ENCODE measurements around the gene GRM4. TPM values are rescaled to one million over a fixed set of nuclear protein-coding genes. Genes with fewer than 3 reads are reported as not detected.

GRM4 gene
- total RNA-seq, 1 donor from 2014 or later: not detected

DNA sequence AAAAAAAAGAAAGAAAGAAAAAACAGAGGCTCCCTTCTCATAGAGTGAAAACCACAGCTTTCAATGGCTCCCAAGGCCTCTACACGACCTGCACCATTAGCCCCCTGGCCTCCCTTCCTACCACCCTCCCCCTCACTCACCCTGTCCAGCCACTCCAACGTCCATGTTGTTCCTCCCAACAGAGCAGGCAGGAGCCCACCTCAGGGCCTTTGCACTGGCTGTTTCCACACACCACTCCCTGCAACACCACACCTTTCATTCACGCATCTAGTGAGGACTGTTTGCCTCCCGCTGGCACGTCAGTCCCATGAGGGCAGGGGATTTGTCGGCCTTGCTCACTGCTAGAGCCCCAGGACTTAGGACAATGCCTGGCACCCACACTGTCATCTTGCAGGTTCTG is 39.5 kb downstream of the GRM4 start:
- no peak overlapping the region for H3K27ac ChIP-seq
- no peaks in the 10 kb centered on the region for H3K36me3 ChIP-seq
- no peaks in the 10 kb centered on the region for H3K4me1 ChIP-seq
- intact Hi-C loops (cut with DNase I): no loop called here
- no peaks in the 10 kb centered on the region for H3K27me3 ChIP-seq
- DNase-seq (ENCODE audit: low spot score in 2 of 2): no peak
- TF ChIP-seq, protein P1, sequence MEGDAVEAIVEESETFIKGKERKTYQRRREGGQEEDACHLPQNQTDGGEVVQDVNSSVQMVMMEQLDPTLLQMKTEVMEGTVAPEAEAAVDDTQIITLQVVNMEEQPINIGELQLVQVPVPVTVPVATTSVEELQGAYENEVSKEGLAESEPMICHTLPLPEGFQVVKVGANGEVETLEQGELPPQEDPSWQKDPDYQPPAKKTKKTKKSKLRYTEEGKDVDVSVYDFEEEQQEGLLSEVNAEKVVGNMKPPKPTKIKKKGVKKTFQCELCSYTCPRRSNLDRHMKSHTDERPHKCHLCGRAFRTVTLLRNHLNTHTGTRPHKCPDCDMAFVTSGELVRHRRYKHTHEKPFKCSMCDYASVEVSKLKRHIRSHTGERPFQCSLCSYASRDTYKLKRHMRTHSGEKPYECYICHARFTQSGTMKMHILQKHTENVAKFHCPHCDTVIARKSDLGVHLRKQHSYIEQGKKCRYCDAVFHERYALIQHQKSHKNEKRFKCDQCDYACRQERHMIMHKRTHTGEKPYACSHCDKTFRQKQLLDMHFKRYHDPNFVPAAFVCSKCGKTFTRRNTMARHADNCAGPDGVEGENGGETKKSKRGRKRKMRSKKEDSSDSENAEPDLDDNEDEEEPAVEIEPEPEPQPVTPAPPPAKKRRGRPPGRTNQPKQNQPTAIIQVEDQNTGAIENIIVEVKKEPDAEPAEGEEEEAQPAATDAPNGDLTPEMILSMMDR (IDR thresholded peaks at IDR 0.05): no peak
- H3K9me3 ChIP-seq: no peaks in the 10 kb centered on the region
- H3K4me3 ChIP-seq: no peak overlapping the region

DNA sequence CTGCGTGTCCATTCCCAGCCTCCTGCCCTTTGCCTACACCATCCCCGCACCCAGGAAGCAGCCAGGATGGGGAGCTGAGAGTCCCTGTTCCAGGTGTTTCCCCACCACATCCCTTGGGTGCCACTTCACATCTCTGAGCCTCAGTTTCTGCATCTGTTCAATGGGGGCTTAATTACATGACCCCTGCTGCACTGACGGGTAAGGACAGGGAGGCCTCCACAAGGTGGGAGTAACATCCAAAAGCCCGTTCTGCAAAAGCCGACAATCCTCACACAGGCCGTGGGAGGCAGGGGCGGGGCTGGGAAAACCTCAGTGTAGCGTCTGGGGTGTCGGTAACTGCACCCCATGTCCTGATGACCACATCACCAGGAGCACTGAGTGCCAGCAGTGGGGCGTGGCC is 41.3 kb downstream of the GRM4 start:
- H3K27me3 ChIP-seq: no peaks in the 10 kb centered on the region
- H3K27ac ChIP-seq: no peak overlapping the region
- intact Hi-C loops (cut with DNase I): no loop called here
- no peak for DNase-seq (ENCODE audit: low spot score in 2 of 2)
- TF ChIP-seq, protein P1 (IDR thresholded peaks at IDR 0.05): no peak
- no peaks in the 10 kb centered on the region for H3K4me1 ChIP-seq
- H3K4me3 ChIP-seq: no peak overlapping the region
- no peaks in the 10 kb centered on the region for H3K9me3 ChIP-seq
- no peaks in the 10 kb centered on the region for H3K36me3 ChIP-seq

DNA sequence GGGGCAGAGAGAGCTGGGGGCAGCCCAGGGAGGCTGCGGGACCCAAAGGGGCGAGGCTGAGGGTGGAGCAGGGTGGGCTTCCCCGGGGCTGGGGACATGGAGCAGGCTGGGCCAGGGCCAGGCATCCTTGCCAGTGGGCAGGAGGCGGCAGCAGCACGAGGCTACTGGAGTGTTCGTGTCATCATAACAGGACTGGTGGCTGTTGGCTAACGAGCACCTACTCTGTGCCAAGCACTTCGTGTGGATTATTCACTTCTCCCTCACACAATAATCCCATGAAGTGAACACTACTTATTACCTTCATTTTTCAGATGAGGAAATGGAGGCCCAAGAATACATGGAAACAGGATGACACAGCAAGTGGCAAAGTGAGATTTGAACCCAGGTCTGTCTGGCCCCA is 41.7 kb downstream of the GRM4 start:
- no peak for DNase-seq (ENCODE audit: low spot score in 2 of 2)
- Histone ChIP-seq H3K9me3 (no peaks in the 10 kb centered on the region), H3K27ac (no peak overlapping the region), H3K4me3 (no peak overlapping the region), H3K27me3 (no peaks in the 10 kb centered on the region), H3K4me1 (no peaks in the 10 kb centered on the region), H3K36me3 (no peaks in the 10 kb centered on the region)
- intact Hi-C loops (cut with DNase I): no loop called here
- TF ChIP-seq, protein P1 (IDR thresholded peaks at IDR 0.05): no peak

DNA sequence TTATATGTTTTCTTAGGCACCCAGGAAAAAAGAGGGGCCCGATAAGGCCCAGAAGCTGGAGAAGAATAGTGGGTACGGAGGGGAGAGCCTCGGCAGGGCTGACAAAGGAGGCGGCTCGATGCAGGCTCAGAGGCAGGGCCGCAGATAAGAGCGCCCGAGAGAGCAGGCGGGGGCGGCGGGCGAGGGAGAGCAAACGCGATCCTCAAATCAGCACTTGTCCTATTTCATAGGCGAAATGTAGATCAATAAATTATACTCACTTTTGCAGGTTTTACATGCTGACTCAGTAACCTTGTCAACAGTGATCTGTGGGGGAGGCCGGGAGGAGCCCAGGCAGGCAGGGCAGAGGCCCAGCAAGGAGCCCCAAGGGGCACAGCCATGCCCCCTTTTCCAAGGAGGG is 42.6 kb downstream of the GRM4 start:
- Histone ChIP-seq H3K36me3 (no peaks in the 10 kb centered on the region), H3K4me1 (no peaks in the 10 kb centered on the region), H3K27me3 (no peaks in the 10 kb centered on the region), H3K9me3 (no peaks in the 10 kb centered on the region), H3K27ac (no peak overlapping the region), H3K4me3 (no peak overlapping the region)
- intact Hi-C loops (cut with DNase I): no loop called here
- TF ChIP-seq, protein P1 (IDR thresholded peaks at IDR 0.05): no peak
- no peak for DNase-seq (ENCODE audit: low spot score in 2 of 2)

DNA sequence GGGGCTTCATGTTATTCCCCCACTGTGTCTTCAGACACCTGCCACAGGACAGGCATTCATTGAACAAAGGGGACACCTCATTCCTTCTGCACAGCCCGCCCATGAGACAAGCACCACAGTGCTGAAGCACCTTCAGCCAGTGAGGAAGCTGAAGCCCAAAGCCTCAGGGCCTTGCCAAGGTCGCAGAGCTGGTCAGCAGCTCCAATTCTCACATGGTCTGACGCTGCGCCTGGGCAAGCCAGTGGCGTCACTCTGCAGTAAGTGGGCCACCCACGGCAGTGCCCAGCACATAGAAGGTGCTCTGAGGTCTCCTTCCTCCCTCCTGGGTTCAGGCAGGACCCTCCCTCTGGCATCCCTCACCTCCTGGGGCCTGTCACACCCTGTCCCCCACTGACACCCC is 43.2 kb downstream of the GRM4 start:
- no peak overlapping the region for H3K4me3 ChIP-seq
- TF ChIP-seq, protein P1 (IDR thresholded peaks at IDR 0.05): no peak
- H3K36me3 ChIP-seq: no peaks in the 10 kb centered on the region
- H3K27me3 ChIP-seq: no peaks in the 10 kb centered on the region
- no peak for DNase-seq (ENCODE audit: low spot score in 2 of 2)
- intact Hi-C loops (cut with DNase I): no loop called here
- no peak overlapping the region for H3K27ac ChIP-seq
- H3K4me1 ChIP-seq: no peaks in the 10 kb centered on the region
- H3K9me3 ChIP-seq: no peaks in the 10 kb centered on the region

DNA sequence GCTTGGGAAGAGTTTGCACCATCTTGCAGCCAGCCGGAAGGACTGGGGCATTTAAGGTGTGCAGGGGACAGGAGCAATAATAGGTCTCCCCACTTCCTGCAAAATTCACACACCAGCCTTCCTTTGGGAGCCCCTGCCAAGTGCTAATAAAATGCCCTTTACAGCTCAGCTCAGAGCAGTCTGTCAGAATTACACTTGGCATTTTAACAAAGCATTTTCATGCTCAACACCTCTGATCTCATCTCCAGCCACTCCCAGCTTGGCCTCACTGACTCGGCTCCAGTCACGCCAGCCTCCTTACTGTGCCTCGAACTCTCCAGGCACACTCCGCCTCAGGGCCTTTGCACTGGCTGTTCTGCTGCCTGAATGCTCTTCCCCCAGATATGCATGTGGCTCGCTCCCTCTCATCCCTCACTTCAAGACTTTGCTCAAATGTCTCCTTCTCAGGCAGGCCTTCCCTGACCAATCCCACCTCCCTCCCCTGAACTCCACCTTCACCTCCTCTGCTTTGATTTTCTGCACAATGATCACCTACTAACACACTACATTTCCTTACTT is 43.7 kb downstream of the GRM4 start:
- intact Hi-C loops (cut with DNase I): no loop called here
- Histone ChIP-seq H3K27ac (no peak overlapping the region), H3K4me1 (no peaks in the 10 kb centered on the region), H3K9me3 (no peaks in the 10 kb centered on the region), H3K27me3 (no peaks in the 10 kb centered on the region), H3K36me3 (no peaks in the 10 kb centered on the region), H3K4me3 (no peak overlapping the region)
- TF ChIP-seq, protein P1 (IDR thresholded peaks at IDR 0.05): no peak
- DNase-seq (ENCODE audit: low spot score in 2 of 2): no peak
